NCI-H460 (cell line): ENCODE data around the gene LRRIQ3. TPM values are rescaled to one million over a fixed set of nuclear protein-coding genes. Genes with fewer than 3 reads are reported as not detected.
A peak's percentile ranks its signal among the peaks of the same experiment; 100 is the strongest.

Experiments used
- DNase-seq: peaks from one replicate; pipeline ENCODE4 v3.0.0-alpha.2; 2016; ENCODE audit warnings: low read depth; ENCODE audit errors: extremely low read depth
- total RNA-seq: library from RNA; depleted of rRNA; stranded (reverse); fragments of >200 nt; shearing (Covaris generic); gene quantifications from 2 replicates; pipeline ENCODE4 v1.2.3, GENCODE V29; 2014

The LRRIQ3 gene
- total RNA-seq, 1 experiment from 2014 or later = 2.6 TPM

DNA sequence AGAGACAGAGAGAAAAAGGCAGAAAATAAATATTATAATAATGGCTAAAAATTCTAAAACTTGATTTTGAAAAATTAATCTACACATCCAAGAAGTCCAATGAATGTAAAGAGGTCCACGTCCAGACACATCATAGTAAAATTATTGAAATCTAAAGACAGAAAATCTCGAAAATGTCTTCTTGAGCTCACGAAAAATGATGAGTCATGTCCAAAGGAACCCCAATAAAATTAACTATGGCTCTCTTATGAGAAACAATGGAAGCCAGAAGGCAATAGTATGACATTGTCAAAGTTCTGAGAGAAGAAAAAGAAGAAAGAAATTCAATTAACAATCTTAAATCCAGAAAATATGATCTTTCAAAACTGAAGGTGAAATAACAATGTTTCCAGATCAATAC, 84.6 kb downstream of the LRRIQ3 start:
- no peak for DNase-seq

- no peak for DNase-seq
Measured at GRCh38 chr1:74107394-74107793, 90.6 kb downstream of the LRRIQ3 start.

GRCh38 chr1:74091371-74091770, 106.6 kb downstream of the LRRIQ3 start:
- no peak for DNase-seq

- DNase-seq = no peak
Measured at GRCh38 chr1:74083128-74083527, 114.8 kb downstream of the LRRIQ3 start.

DNA sequence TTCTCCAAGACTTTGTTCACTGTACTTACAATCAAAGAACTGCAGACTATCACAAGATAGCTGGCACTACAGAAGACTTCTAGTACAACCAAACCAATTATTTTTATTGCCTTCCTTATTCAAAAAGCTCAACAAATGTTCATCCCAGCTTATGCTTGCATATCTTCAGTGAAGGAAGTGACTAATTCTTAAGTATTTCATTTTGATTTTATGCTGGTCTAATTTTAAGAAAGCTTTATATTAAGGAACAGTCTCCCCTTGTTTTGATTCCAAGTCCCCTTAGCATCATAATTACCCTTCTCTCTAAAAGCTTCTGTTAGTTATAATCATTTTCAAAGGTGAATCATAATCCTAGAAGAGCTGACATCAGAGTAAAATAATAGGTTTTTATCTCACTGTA, 132.9 kb downstream of the LRRIQ3 start:
- DNase-seq = no peak

- no peak for DNase-seq
Measured at GRCh38 chr1:74057719-74058118, 140.3 kb downstream of the LRRIQ3 start.

DNA sequence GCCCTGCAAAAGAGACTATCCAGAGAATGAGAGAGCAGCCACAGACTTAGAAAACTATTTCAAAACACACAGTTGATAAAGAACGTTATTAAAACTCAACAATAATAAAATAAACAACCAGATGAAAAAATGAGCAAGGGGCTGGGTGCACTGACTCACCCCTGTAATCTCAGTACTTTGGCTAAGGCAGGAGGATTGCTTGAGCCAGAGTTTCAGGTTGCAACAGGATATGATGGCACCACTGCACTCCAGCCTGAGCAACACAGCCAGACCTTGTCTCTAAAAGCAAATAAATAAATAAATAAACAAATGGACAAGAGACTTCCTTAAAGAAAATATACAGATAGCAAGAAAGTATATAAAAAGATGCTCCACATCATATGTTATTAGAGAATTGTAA, 144.6 kb downstream of the LRRIQ3 start:
- no peak for DNase-seq

DNA sequence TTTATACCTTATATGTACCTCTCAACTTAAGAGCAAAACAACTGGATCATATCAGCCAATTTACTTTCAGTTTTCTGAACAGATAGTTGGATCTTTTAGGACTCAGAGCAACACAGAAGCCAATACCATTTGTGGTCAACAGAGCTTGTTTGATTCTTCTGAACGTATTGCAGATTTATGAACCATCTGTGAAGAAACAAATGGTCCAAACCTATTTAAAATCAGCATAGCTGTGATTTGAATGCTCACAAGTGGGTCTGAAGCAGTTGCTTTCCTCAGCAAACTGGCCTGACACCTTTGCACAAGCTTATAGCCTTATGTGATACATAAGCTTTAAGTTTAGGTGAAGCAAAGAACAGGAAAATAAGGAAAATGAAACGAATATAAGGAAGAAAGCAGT, 147.6 kb downstream of the LRRIQ3 start:
- no peak for DNase-seq

- DNase-seq = no peak
Measured at GRCh38 chr1:74038042-74038441, 159.9 kb downstream of the LRRIQ3 start.

- DNase-seq = no peak
Measured at GRCh38 chr1:74012583-74012982, 185.4 kb downstream of the LRRIQ3 start.

GRCh38 chr1:74011736-74012135, 186.2 kb downstream of the LRRIQ3 start:
- no peak for DNase-seq

- DNase-seq = no peak
Measured at GRCh38 chr1:74010206-74010605, 187.8 kb downstream of the LRRIQ3 start.

- DNase-seq = no peak
Measured at GRCh38 chr1:74005533-74005932, 192.4 kb downstream of the LRRIQ3 start.

DNA sequence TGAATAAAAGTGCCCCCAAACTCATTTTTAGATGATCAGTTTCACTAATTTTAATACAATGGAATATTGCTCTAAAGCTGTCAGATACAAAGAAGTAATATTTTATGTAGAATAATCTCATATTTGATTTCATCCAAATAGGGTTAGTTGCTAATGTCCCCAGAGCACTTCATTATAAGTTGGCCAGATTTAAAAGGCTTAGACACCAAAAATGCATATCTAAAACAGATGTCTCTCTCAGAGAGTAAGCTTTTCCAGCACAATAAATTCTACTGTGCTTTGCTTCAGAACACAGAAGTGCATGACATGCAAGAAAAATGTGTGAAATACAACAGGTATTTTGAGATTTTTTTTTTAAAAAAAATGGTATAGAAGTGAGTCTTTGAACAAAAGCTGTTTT, 194.2 kb downstream of the LRRIQ3 start:
- DNase-seq = no peak

DNA sequence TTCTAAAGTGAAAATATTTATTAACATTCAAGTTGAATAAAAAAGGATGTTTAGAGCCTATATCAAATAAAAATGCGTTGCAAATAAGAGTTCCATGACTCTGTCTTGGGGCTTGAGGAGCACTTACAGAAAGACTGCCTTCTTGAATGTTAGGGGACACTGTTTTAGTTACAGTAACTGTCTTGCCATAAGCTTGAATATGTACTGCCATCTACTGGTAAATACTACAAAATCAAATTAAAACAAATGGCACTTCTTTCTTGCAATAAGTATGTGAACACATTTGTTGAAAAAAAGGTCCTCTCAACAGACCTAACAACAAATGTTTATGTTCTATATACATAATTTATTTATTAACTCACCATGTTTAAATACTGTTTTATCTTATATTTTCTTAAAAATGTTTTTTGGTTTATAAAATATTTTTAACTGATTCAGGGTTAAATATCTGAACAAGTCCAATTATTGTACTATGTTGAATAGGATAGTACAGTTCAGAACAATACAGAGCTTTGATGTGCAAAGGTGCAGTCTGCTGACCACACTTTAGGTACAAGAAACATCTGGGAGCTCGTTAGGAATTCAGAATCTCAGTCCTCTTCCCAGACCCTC, 199.5 kb downstream of the LRRIQ3 start:
- DNase-seq = peak; percentile 33

DNA sequence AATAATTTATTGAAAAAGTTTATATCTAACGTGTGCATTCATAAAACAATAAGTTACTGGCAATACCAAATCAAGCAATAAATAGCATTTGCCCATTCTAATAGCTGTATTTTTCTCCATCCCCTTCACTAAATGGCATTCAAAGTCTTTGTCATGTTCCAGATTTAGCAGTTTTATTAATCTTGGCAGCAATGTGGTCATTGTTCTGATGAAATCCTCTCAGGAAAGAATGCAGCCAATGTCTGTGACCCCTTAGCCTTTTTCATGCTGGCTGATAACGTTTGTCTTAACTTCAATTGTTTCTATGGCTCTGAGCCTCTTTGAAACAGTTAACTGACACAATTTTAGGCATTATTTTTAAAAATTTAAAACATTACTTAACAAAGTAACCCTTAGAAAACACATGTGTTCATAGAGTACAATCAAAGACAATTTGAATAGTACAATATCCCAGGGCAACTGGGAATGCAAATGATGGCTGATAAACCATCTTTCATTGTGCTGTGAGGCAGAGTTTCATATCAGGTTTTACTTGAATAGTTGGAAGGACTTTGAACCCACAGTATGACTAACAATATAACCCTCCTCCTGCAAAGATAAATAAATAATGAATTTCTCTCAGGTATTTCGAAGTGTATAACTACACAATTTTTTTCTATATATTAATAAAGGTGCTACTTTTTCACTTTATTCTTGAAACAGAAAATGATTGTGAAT, 217.5 kb downstream of the LRRIQ3 start:
- DNase-seq = no peak

DNA sequence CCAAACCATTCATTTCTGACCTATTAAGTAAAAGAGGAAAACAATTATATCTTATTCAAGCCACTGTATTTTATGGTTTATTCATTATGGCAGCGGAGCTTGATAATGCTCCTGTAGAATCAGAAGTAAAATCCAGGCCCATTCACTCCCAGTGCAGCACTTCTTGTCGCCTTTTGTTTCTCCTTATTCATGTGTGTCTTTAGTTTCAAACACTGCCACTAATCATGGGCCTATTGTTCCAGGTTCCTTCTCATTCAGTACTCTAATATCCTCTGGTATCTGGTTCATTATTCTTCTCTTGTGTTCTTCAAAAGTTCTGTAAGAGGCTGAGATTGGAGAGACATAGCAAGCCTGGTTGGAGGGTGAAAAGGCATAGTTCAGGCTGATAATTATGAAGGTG, 218.3 kb downstream of the LRRIQ3 start:
- no peak for DNase-seq

- DNase-seq = no peak
Measured at GRCh38 chr1:73978964-73979363, 219.0 kb downstream of the LRRIQ3 start.
